GM23338 (cell line): ENCODE measurements around the gene PRSS21.

ENCODE experiments used
- CREB1 ChIP-seq: fragments of 250-450 bp; sonication (Bioruptor Pico); IDR thresholded peaks from 2 replicates; pipeline ENCODE4 v1.5.0; 2020; ENCODE audit warnings: low read depth, mild to moderate bottlenecking, moderate library complexity
- EZH2 ChIP-seq: fragments of 200-600 bp; sonication (generic); IDR thresholded peaks from one replicate; pipeline ENCODE4 v1.8.0; 2017; ENCODE audit warnings: antibody characterized with exemption, mild to moderate bottlenecking, low read depth; ENCODE audit not compliant: unreplicated experiment
- EZH2phosphoT487 ChIP-seq: fragments of 200-600 bp; sonication (generic); IDR thresholded peaks from one replicate; pipeline ENCODE4 v1.8.1; 2018; ENCODE audit warnings: antibody characterized with exemption; ENCODE audit not compliant: unreplicated experiment
- JUNB ChIP-seq: IDR thresholded peaks from one replicate; pipeline ENCODE4 v1.6.1; 2016; ENCODE audit warnings: antibody characterized with exemption; ENCODE audit not compliant: unreplicated experiment
- NANOG ChIP-seq: IDR thresholded peaks from 2 replicates; pipeline ENCODE4 v1.6.1; 2016; ENCODE audit warnings: antibody characterized with exemption, borderline replicate concordance
- POLR2AphosphoS5 ChIP-seq: IDR thresholded peaks from 2 replicates; pipeline ENCODE4 v1.6.1; 2016; ENCODE audit warnings: antibody characterized with exemption, low read depth
- ZNF114 ChIP-seq: fragments of 250-450 bp; sonication (Bioruptor Pico); IDR thresholded peaks from 2 replicates; pipeline ENCODE4 v1.5.0; 2020; ENCODE audit warnings: mild to moderate bottlenecking, moderate library complexity
- ZNF331 ChIP-seq: fragments of 250-450 bp; sonication (Bioruptor Pico); IDR thresholded peaks from 2 replicates; pipeline ENCODE4 v1.5.0; 2020; ENCODE audit warnings: low read depth, mild to moderate bottlenecking, moderate library complexity
- TF ChIP-seq, protein P1 (sequence below): IDR thresholded peaks from one replicate; pipeline ENCODE4 v1.6.1; 2018; ENCODE audit warnings: antibody characterized with exemption; ENCODE audit not compliant: unreplicated experiment
- TF ChIP-seq, protein P2 (sequence below), 2 experiments: fragments of 200-600 bp in 1 of 2; sonication (generic) in 1 of 2; conservative IDR thresholded peaks; 2 replicates each; pipeline versions ENCODE4 v1.5.1 to v1.6.1; 2016 to 2017; ENCODE audit warnings: antibody characterized with exemption in 2 of 2, low read depth in 2 of 2, mild to moderate bottlenecking in 2 of 2, moderate library complexity in 1 of 2
- TF ChIP-seq, protein P3 (sequence below): IDR thresholded peaks from 2 replicates; pipeline ENCODE4 v1.6.1; 2016; ENCODE audit warnings: antibody characterized with exemption

DNA sequence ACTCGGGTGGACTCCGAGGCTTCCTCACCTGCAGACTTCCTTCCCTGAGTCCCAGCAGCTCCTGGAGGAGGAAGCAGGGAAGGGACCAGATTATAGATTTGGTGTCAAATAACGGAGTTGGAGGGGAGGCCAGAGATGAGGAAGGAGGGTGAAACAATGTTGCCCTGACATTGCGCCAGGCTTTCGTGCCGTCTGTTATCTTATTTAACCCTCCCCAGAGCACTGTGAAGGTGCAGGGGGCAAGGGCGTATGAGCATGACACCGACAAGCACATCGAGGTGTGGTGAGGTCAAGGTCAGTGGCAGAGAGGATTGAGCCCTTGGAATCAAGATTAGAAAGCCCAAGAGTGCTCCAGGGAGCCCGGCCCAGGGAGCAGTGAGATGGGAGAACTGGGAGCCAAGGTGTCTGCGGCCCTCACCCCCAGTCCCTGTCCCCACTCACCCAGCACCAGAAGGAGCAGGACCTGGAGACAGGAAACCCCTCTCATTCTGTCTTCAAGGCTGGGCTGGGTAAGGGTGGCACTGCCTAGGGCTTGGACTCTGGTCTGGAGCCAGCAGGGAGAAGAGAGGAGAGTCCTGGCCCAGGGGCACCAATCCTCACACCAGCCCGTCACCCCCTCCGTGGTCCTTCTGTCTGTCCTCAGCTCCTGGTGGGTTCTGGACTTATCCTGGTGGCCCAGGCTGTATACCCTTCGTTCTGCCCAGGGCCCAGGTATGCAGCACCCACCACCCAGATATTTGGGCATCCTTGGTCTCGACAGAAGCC lies 30.8 kb upstream of the PRSS21 start:
- TF ChIP-seq, protein P1, sequence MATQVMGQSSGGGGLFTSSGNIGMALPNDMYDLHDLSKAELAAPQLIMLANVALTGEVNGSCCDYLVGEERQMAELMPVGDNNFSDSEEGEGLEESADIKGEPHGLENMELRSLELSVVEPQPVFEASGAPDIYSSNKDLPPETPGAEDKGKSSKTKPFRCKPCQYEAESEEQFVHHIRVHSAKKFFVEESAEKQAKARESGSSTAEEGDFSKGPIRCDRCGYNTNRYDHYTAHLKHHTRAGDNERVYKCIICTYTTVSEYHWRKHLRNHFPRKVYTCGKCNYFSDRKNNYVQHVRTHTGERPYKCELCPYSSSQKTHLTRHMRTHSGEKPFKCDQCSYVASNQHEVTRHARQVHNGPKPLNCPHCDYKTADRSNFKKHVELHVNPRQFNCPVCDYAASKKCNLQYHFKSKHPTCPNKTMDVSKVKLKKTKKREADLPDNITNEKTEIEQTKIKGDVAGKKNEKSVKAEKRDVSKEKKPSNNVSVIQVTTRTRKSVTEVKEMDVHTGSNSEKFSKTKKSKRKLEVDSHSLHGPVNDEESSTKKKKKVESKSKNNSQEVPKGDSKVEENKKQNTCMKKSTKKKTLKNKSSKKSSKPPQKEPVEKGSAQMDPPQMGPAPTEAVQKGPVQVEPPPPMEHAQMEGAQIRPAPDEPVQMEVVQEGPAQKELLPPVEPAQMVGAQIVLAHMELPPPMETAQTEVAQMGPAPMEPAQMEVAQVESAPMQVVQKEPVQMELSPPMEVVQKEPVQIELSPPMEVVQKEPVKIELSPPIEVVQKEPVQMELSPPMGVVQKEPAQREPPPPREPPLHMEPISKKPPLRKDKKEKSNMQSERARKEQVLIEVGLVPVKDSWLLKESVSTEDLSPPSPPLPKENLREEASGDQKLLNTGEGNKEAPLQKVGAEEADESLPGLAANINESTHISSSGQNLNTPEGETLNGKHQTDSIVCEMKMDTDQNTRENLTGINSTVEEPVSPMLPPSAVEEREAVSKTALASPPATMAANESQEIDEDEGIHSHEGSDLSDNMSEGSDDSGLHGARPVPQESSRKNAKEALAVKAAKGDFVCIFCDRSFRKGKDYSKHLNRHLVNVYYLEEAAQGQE: no peak
- TF ChIP-seq, protein P2, sequence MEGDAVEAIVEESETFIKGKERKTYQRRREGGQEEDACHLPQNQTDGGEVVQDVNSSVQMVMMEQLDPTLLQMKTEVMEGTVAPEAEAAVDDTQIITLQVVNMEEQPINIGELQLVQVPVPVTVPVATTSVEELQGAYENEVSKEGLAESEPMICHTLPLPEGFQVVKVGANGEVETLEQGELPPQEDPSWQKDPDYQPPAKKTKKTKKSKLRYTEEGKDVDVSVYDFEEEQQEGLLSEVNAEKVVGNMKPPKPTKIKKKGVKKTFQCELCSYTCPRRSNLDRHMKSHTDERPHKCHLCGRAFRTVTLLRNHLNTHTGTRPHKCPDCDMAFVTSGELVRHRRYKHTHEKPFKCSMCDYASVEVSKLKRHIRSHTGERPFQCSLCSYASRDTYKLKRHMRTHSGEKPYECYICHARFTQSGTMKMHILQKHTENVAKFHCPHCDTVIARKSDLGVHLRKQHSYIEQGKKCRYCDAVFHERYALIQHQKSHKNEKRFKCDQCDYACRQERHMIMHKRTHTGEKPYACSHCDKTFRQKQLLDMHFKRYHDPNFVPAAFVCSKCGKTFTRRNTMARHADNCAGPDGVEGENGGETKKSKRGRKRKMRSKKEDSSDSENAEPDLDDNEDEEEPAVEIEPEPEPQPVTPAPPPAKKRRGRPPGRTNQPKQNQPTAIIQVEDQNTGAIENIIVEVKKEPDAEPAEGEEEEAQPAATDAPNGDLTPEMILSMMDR (conservative IDR thresholded peaks at IDR 0.05; ENCODE audit: low read depth in 2 of 2): no peak
- no peak for TF ChIP-seq JUNB
- no peak for TF ChIP-seq EZH2phosphoT487
- no peak for TF ChIP-seq EZH2
- TF ChIP-seq POLR2AphosphoS5: no peak
- no peak for TF ChIP-seq CREB1 (CRISPR knock-in tag)
- TF ChIP-seq NANOG: no peak
- TF ChIP-seq ZNF331: no peak
- TF ChIP-seq ZNF114 (CRISPR knock-in tag): no peak
- TF ChIP-seq, protein P3, sequence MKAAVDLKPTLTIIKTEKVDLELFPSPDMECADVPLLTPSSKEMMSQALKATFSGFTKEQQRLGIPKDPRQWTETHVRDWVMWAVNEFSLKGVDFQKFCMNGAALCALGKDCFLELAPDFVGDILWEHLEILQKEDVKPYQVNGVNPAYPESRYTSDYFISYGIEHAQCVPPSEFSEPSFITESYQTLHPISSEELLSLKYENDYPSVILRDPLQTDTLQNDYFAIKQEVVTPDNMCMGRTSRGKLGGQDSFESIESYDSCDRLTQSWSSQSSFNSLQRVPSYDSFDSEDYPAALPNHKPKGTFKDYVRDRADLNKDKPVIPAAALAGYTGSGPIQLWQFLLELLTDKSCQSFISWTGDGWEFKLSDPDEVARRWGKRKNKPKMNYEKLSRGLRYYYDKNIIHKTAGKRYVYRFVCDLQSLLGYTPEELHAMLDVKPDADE: no peak
